SH-SY5Y (cell line): ENCODE measurements around the gene BIRC7.

Experiments used
- GATA2 ChIP-seq: IDR thresholded peaks from 2 replicates; pipeline ENCODE4 v1.6.1; 2011; ENCODE audit warnings: mild to moderate bottlenecking, low read depth, low read length
- GATA3 ChIP-seq: IDR thresholded peaks from 2 replicates; pipeline ENCODE4 v1.6.1; 2011; ENCODE audit warnings: low read depth, mild to moderate bottlenecking, low read length, moderate library complexity

GRCh38 chr20:63192721-63193120 lies 43.0 kb upstream of the BIRC7 start:
- no peak for TF ChIP-seq GATA3
- TF ChIP-seq GATA2: no peak
